Keratinocyte (primary cell): ENCODE measurements around the gene IGSF9.

Experiments
- EZH2 ChIP-seq: IDR thresholded peaks from one replicate; pipeline ENCODE4 v1.6.1; 2012; ENCODE audit warnings: inconsistent platforms, mild to moderate bottlenecking, low read length, moderate library complexity
- TF ChIP-seq, protein P1 (sequence below), 3 experiments: IDR thresholded peaks in 1 of 3; conservative IDR thresholded peaks in 1 of 3; optimal IDR thresholded peaks in 1 of 3; 2 replicates in 2 of 3; 3 replicates in 1 of 3; pipeline versions ENCODE3 to v1.5.1; 2011; ENCODE audit warnings: low read length in 3 of 3, mild to moderate bottlenecking in 3 of 3, moderate library complexity in 2 of 3, control low read depth in 1 of 3, inconsistent platforms in 1 of 3; ENCODE audit not compliant: insufficient read depth in 2 of 3; ENCODE audit errors: extremely low read depth in 1 of 3

DNA sequence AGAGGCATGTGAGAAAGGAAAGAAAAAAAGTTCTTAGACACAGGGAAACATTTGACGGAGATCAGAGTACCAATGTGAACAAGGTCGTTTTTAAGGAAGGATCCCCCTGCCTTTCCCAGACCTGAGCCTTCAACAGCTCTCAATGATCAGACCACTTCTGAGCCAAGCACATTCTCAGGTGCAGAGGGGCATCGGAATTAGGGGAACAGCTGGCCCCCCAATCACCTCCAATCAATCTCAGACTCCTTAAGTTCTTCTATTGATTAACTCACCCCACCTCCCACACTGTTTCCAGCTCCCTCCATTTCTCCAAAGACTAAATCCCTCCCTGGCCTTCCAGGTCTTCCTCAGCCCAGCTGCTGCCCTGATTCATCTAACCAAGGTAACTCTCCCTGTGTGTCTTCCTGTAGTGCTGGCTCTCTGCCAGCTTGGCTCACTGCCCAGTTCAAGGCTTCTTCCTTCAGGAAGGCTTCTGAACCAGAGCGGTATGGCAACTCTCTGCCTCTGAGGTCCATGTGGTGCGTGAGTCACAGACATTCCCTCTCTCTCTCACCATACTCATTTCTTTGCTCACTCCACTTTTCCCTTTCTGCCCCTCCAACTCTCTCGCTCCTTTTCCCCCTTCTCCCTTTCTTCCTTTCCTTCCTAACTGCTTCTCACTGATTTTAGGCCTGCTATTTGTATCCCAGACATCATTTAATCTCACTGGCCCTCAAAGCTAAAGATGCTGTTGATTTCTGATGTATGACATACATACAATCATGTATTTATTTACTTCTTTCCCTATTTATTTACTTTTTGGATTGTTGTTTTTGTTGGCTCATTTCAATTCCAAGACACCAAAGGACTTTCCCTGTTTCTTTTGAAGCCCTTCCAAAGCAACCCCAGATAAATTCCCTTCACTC lies 63.5 kb downstream of the IGSF9 start:
- TF ChIP-seq, protein P1, sequence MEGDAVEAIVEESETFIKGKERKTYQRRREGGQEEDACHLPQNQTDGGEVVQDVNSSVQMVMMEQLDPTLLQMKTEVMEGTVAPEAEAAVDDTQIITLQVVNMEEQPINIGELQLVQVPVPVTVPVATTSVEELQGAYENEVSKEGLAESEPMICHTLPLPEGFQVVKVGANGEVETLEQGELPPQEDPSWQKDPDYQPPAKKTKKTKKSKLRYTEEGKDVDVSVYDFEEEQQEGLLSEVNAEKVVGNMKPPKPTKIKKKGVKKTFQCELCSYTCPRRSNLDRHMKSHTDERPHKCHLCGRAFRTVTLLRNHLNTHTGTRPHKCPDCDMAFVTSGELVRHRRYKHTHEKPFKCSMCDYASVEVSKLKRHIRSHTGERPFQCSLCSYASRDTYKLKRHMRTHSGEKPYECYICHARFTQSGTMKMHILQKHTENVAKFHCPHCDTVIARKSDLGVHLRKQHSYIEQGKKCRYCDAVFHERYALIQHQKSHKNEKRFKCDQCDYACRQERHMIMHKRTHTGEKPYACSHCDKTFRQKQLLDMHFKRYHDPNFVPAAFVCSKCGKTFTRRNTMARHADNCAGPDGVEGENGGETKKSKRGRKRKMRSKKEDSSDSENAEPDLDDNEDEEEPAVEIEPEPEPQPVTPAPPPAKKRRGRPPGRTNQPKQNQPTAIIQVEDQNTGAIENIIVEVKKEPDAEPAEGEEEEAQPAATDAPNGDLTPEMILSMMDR (optimal IDR thresholded peaks at IDR 0.05 in 1 of 3, IDR thresholded peaks at IDR 0.05 in 1 of 3, conservative IDR thresholded peaks at IDR 0.05 in 1 of 3; ENCODE audit: extremely low read depth in 1 of 3, insufficient read depth in 2 of 3, low read length in 3 of 3) = no peak
- TF ChIP-seq EZH2 = no peak
